NCI-H524 treated with DMSO at 0.1 percent for 48 hours (cell line): Measurements from ENCODE around the gene VSTM2B.

Experiments used
- DNase-seq: peaks from one replicate; lab custom pipeline; 2025; lab: John Stamatoyannopoulos, UW

Gene VSTM2B

GRCh38 chr19:29497241-29497640 is 28.6 kb upstream of the VSTM2B start:
- no peak for DNase-seq

- DNase-seq = no peak
These were observed 27.9 kb upstream of the VSTM2B start for GRCh38 chr19:29497686-29498436.

GRCh38 chr19:29499261-29499920 is 26.4 kb upstream of the VSTM2B start:
- no peak for DNase-seq

- no peak for DNase-seq
These were observed 25.7 kb upstream of the VSTM2B start for GRCh38 chr19:29499921-29500590.

GRCh38 chr19:29501816-29502580 is 23.8 kb upstream of the VSTM2B start:
- no peak for DNase-seq

GRCh38 chr19:29502581-29502850 is 23.3 kb upstream of the VSTM2B start:
- no peak for DNase-seq

GRCh38 chr19:29503140-29503758 is 22.5 kb upstream of the VSTM2B start:
- DNase-seq = no peak

GRCh38 chr19:29503785-29504184 is 22.0 kb upstream of the VSTM2B start:
- DNase-seq = no peak

GRCh38 chr19:29504454-29504853 is 21.3 kb upstream of the VSTM2B start:
- no peak for DNase-seq

- DNase-seq = no peak
These were observed 20.5 kb upstream of the VSTM2B start for GRCh38 chr19:29505097-29505824.

- no peak for DNase-seq
These were observed 19.2 kb upstream of the VSTM2B start for GRCh38 chr19:29506619-29506911.

- DNase-seq = no peak
These were observed 18.5 kb upstream of the VSTM2B start for GRCh38 chr19:29507081-29507860.

GRCh38 chr19:29508181-29508580 is 17.6 kb upstream of the VSTM2B start:
- DNase-seq = no peak

GRCh38 chr19:29509456-29509855 is 16.3 kb upstream of the VSTM2B start:
- DNase-seq = no peak

- no peak for DNase-seq
These were observed 15.0 kb upstream of the VSTM2B start for GRCh38 chr19:29510701-29511265.

GRCh38 chr19:29511768-29512167 is 14.0 kb upstream of the VSTM2B start:
- DNase-seq = no peak

GRCh38 chr19:29512748-29513147 is 13.0 kb upstream of the VSTM2B start:
- DNase-seq = no peak

- DNase-seq = no peak
These were observed 11.1 kb upstream of the VSTM2B start for GRCh38 chr19:29514525-29515232.

GRCh38 chr19:29515233-29515619 is 10.6 kb upstream of the VSTM2B start:
- no peak for DNase-seq
